Nucleus accumbens (tissue), 56 donors: ENCODE measurements around the gene FIGNL2.

Source experiments
- DNase-seq, 56 donors: peaks; one replicate each; lab custom pipeline; 2025; lab: John Stamatoyannopoulos, UW

The FIGNL2 gene

GRCh38 chr12:51863363-51863932, 14.9 kb upstream of the FIGNL2 start:
- no peak for DNase-seq

GRCh38 chr12:51862947-51863346, 14.4 kb upstream of the FIGNL2 start:
- no peak for DNase-seq

- DNase-seq: no peak
These were observed 12.5 kb upstream of the FIGNL2 start for GRCh38 chr12:51860986-51861385.

- no peak for DNase-seq
These were observed 7.3 kb upstream of the FIGNL2 start for GRCh38 chr12:51855586-51856428.

- no peak for DNase-seq
These were observed 4.1 kb upstream of the FIGNL2 start for GRCh38 chr12:51852404-51853137.

- no peak for DNase-seq
These were observed 3.1 kb upstream of the FIGNL2 start for GRCh38 chr12:51851413-51852124.

GRCh38 chr12:51850965-51851299, 2.4 kb upstream of the FIGNL2 start:
- DNase-seq: no peak

GRCh38 chr12:51850081-51850964, 1.8 kb upstream of the FIGNL2 start:
- no peak for DNase-seq

GRCh38 chr12:51848841-51849735, 570 bp upstream of the FIGNL2 start:
- no peak for DNase-seq

- peak in 1 of 56 donors; percentile 21 for DNase-seq
These were observed 734 bp downstream of the FIGNL2 start for GRCh38 chr12:51847643-51848325.

- peak in 9 of 56 donors; percentile 5 to 56 (median 12) for DNase-seq
These were observed 1.4 kb downstream of the FIGNL2 start for GRCh38 chr12:51846911-51847642.

GRCh38 chr12:51846271-51846691, 2.2 kb downstream of the FIGNL2 start:
- DNase-seq: no peak

- DNase-seq: no peak
These were observed 3.0 kb downstream of the FIGNL2 start for GRCh38 chr12:51845482-51845881.

- DNase-seq: no peak
These were observed 3.7 kb downstream of the FIGNL2 start for GRCh38 chr12:51844854-51845253.

GRCh38 chr12:51841727-51842126, 6.8 kb downstream of the FIGNL2 start:
- DNase-seq: no peak

GRCh38 chr12:51840966-51841365, 7.6 kb downstream of the FIGNL2 start:
- no peak for DNase-seq

GRCh38 chr12:51839310-51839947, 9.1 kb downstream of the FIGNL2 start:
- no peak for DNase-seq
